Measurements from ENCODE around the gene CHRM4. TPM values are rescaled to one million over a fixed set of nuclear protein-coding genes. Genes with fewer than 3 reads are reported as not detected.

Gene CHRM4
- total RNA-seq, 1 experiment from 2014 or later: not detected

GRCh38 chr11:46363455-46364005, 28.0 kb downstream of the CHRM4 start:
- peaks cover 8% of the 10 kb centered on the region; the same call in 1 of the 2 replicates for H3K36me3 ChIP-seq (ENCODE audit: insufficient read depth, low read length)
- DNase-seq: no peak
- H3K9me2 ChIP-seq (replicated peaks; ENCODE audit: insufficient read depth, low read length): no peaks in the 10 kb centered on the region
- H4K20me1 ChIP-seq (ENCODE audit: insufficient read depth, low read depth, low read length): peaks cover 13% of the 10 kb centered on the region; the same call in 1 of the 2 replicates
- peaks cover 70% of the 10 kb centered on the region for H3K79me2 ChIP-seq (ENCODE audit: low read length)
- H3K4me2 ChIP-seq (ENCODE audit: low read depth, low read length, poor library complexity, severe bottlenecking): peak overlapping the region; percentile 99
- H3K4me3 ChIP-seq (ENCODE audit: low read length): no peak overlapping the region
- no peak overlapping the region for H2AFZ ChIP-seq (ENCODE audit: low read length)
- no peaks in the 10 kb centered on the region for H3K9me3 ChIP-seq (ENCODE audit: low read length)
- peaks cover 80% of the 10 kb centered on the region for H3K4me1 ChIP-seq (ENCODE audit: low read length)
- H3K9ac ChIP-seq (ENCODE audit: low read length): 0 out of 2 replicates have a peak overlapping the region, but pooled peaks have one; percentile 100
- no peaks in the 10 kb centered on the region for H3K27me3 ChIP-seq (ENCODE audit: low read length)
- peak overlapping the region; percentile 95; the same call in 1 of the 2 replicates for H3K27ac ChIP-seq (ENCODE audit: low read length)

GRCh38 chr11:46363031-46363407, 28.6 kb downstream of the CHRM4 start:
- Histone ChIP-seq H3K4me2 (ENCODE audit: low read depth, low read length, poor library complexity, severe bottlenecking) (peak overlapping the region; percentile 99), H3K4me1 (ENCODE audit: low read length) (peaks cover 80% of the 10 kb centered on the region), H3K4me3 (ENCODE audit: low read length) (peak overlapping the region; percentile 99; the same call in 1 of the 2 replicates), H3K9me3 (ENCODE audit: low read length) (no peaks in the 10 kb centered on the region), H3K27me3 (ENCODE audit: low read length) (no peaks in the 10 kb centered on the region), H2AFZ (ENCODE audit: low read length) (no peak overlapping the region), H3K9ac (ENCODE audit: low read length) (peak overlapping the region; percentile 100), H4K20me1 (ENCODE audit: insufficient read depth, low read depth, low read length) (peaks cover 13% of the 10 kb centered on the region; the same call in 1 of the 2 replicates), H3K36me3 (ENCODE audit: insufficient read depth, low read length) (peaks cover 3% of the 10 kb centered on the region; the same call in 1 of the 2 replicates), H3K27ac (ENCODE audit: low read length) (peak overlapping the region; percentile 95), H3K79me2 (ENCODE audit: low read length) (peaks cover 70% of the 10 kb centered on the region), H3K9me2 (replicated peaks; ENCODE audit: insufficient read depth, low read length) (no peaks in the 10 kb centered on the region)
- no peak for DNase-seq

GRCh38 chr11:46362156-46363030, 29.2 kb downstream of the CHRM4 start:
- Histone ChIP-seq H3K4me3 (ENCODE audit: low read length) (peak overlapping the region; percentile 99), H3K4me1 (ENCODE audit: low read length) (peaks cover 76% of the 10 kb centered on the region), H3K4me2 (ENCODE audit: low read depth, low read length, poor library complexity, severe bottlenecking) (peak overlapping the region; percentile 99), H3K36me3 (ENCODE audit: insufficient read depth, low read length) (no peaks in the 10 kb centered on the region), H3K9ac (ENCODE audit: low read length) (peak overlapping the region; percentile 100), H3K27ac (ENCODE audit: low read length) (peak overlapping the region; percentile 95), H4K20me1 (ENCODE audit: insufficient read depth, low read depth, low read length) (peaks cover 13% of the 10 kb centered on the region; the same call in 1 of the 2 replicates), H3K9me2 (replicated peaks; ENCODE audit: insufficient read depth, low read length) (no peaks in the 10 kb centered on the region), H3K79me2 (ENCODE audit: low read length) (peaks cover 73% of the 10 kb centered on the region), H3K27me3 (ENCODE audit: low read length) (no peaks in the 10 kb centered on the region), H3K9me3 (ENCODE audit: low read length) (no peaks in the 10 kb centered on the region), H2AFZ (ENCODE audit: low read length) (no peak overlapping the region)
- peak; percentile 47 for DNase-seq

GRCh38 chr11:46361283-46362155, 30.1 kb downstream of the CHRM4 start:
- Histone ChIP-seq H4K20me1 (ENCODE audit: insufficient read depth, low read depth, low read length) (peaks cover 13% of the 10 kb centered on the region; the same call in 1 of the 2 replicates), H3K4me2 (ENCODE audit: low read depth, low read length, poor library complexity, severe bottlenecking) (peak overlapping the region; percentile 99), H3K4me3 (ENCODE audit: low read length) (peak overlapping the region; percentile 99), H3K79me2 (ENCODE audit: low read length) (peaks cover 82% of the 10 kb centered on the region), H3K9me3 (ENCODE audit: low read length) (no peaks in the 10 kb centered on the region), H3K27me3 (ENCODE audit: low read length) (no peaks in the 10 kb centered on the region), H2AFZ (ENCODE audit: low read length) (no peak overlapping the region; the same call in 1 of the 2 replicates), H3K4me1 (ENCODE audit: low read length) (peaks cover 68% of the 10 kb centered on the region), H3K9ac (ENCODE audit: low read length) (peak overlapping the region; percentile 100), H3K27ac (ENCODE audit: low read length) (peak overlapping the region; percentile 95), H3K36me3 (ENCODE audit: insufficient read depth, low read length) (no peaks in the 10 kb centered on the region), H3K9me2 (replicated peaks; ENCODE audit: insufficient read depth, low read length) (no peaks in the 10 kb centered on the region)
- DNase-seq: peak; percentile 94

GRCh38 chr11:46360878-46361277, 30.7 kb downstream of the CHRM4 start:
- Histone ChIP-seq H3K9me2 (replicated peaks; ENCODE audit: insufficient read depth, low read length) (no peaks in the 10 kb centered on the region), H3K4me3 (ENCODE audit: low read length) (peak overlapping the region; percentile 99), H3K36me3 (ENCODE audit: insufficient read depth, low read length) (no peaks in the 10 kb centered on the region), H4K20me1 (ENCODE audit: insufficient read depth, low read depth, low read length) (peaks cover 13% of the 10 kb centered on the region; the same call in 1 of the 2 replicates), H3K79me2 (ENCODE audit: low read length) (peaks cover 88% of the 10 kb centered on the region), H3K27me3 (ENCODE audit: low read length) (no peaks in the 10 kb centered on the region), H3K4me2 (ENCODE audit: low read depth, low read length, poor library complexity, severe bottlenecking) (peak overlapping the region; percentile 99), H3K4me1 (ENCODE audit: low read length) (peaks cover 65% of the 10 kb centered on the region), H3K9me3 (ENCODE audit: low read length) (no peaks in the 10 kb centered on the region), H3K9ac (ENCODE audit: low read length) (peak overlapping the region; percentile 100), H2AFZ (ENCODE audit: low read length) (no peak overlapping the region; the same call in 1 of the 2 replicates), H3K27ac (ENCODE audit: low read length) (peak overlapping the region; percentile 95)
- DNase-seq: peak; percentile 57

- DNase-seq: peak; percentile 43
- Histone ChIP-seq H3K36me3 (ENCODE audit: insufficient read depth, low read length) (no peaks in the 10 kb centered on the region), H3K9me3 (ENCODE audit: low read length) (no peaks in the 10 kb centered on the region), H3K9me2 (replicated peaks; ENCODE audit: insufficient read depth, low read length) (no peaks in the 10 kb centered on the region), H2AFZ (ENCODE audit: low read length) (no peak overlapping the region), H3K27ac (ENCODE audit: low read length) (peak overlapping the region; percentile 95), H3K4me3 (ENCODE audit: low read length) (no peak overlapping the region), H3K27me3 (ENCODE audit: low read length) (no peaks in the 10 kb centered on the region), H3K4me2 (ENCODE audit: low read depth, low read length, poor library complexity, severe bottlenecking) (peak overlapping the region; percentile 29), H3K79me2 (ENCODE audit: low read length) (peaks cover 87% of the 10 kb centered on the region), H3K4me1 (ENCODE audit: low read length) (peaks cover 56% of the 10 kb centered on the region), H4K20me1 (ENCODE audit: insufficient read depth, low read depth, low read length) (peaks cover 12% of the 10 kb centered on the region; the same call in 1 of the 2 replicates), H3K9ac (ENCODE audit: low read length) (peak overlapping the region; percentile 29; the same call in 1 of the 2 replicates)
These were observed 31.6 kb downstream of the CHRM4 start for GRCh38 chr11:46359953-46360352.

- Histone ChIP-seq H3K9me3 (ENCODE audit: low read length) (no peaks in the 10 kb centered on the region), H3K9me2 (replicated peaks; ENCODE audit: insufficient read depth, low read length) (no peaks in the 10 kb centered on the region), H4K20me1 (ENCODE audit: insufficient read depth, low read depth, low read length) (peaks cover 8% of the 10 kb centered on the region; the same call in 1 of the 2 replicates), H2AFZ (ENCODE audit: low read length) (no peak overlapping the region), H3K36me3 (ENCODE audit: insufficient read depth, low read length) (no peaks in the 10 kb centered on the region), H3K27me3 (ENCODE audit: low read length) (no peaks in the 10 kb centered on the region), H3K79me2 (ENCODE audit: low read length) (peaks cover 87% of the 10 kb centered on the region), H3K27ac (ENCODE audit: low read length) (no peak overlapping the region), H3K4me1 (ENCODE audit: low read length) (peaks cover 34% of the 10 kb centered on the region), H3K4me2 (ENCODE audit: low read depth, low read length, poor library complexity, severe bottlenecking) (no peak overlapping the region), H3K4me3 (ENCODE audit: low read length) (no peak overlapping the region), H3K9ac (ENCODE audit: low read length) (no peak overlapping the region)
- no peak for DNase-seq
These were observed 34.1 kb downstream of the CHRM4 start for GRCh38 chr11:46357483-46357936.
